NCI-H1436 (cell line): ENCODE data around the gene ITGAV.
A peak's percentile ranks its signal among the peaks of the same experiment; 100 is the strongest.

Source experiments
- DNase-seq: peaks from one replicate; lab custom pipeline; 2025; lab: John Stamatoyannopoulos, UW

The ITGAV gene

DNA sequence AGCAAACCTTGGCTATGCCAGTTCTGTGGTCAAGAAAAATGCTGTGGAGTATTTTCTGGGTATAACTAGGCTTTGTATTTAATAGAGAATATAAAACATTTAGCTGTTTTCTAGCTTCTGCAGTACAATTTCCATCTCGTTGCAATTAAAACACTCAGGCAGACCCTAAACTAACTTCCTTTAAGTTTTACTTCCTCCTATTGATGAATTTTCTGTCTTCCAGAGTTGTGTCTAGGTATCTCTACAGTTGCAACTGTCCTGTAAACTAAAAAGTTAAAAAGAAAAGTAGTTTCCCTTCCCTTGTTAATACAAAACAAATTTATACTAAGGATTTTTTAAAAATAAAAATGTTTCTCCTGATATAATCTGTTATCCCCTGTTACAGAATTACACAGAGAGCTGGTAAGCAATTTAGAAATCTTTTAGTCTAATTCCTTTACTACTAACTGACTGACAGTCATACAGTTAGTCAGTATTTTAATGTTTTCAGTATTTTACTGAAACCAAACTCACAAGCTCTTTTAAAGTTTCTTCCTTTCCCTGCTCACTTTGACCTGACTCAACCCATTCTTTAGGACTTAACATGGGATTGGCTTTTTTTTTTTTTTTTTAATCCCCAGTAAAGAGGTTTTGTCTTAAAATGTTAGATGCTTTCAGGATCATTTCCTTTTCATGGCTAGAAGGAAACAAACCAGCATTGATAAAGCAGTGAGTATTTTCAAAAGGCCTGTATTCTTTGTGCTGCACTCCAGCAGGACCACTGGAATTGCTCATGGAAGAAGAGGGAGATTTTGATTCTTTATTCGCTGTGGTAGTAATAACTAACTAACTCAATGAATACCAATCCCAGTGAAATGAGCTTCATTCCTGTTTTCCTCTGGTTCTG lies 22.9 kb downstream of the ITGAV start:
- no peak for DNase-seq

DNA sequence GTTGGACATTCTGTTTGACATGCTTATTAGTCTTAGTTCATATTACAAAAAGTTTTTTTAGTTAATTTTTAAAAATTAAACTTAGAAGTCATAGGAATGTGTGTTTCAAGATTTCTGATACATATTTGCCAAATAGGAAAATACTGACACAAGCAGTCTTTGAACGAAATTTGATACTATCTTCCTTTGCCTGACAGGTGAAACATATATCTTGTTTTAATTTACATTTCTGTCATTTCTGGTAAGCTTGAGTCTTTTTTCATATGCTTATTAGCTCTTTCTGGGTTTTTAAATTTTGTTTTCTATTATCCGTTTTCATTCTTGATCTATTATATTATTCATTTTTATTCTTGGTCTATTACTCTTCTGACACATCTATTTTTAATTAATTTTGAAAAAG lies 24.5 kb downstream of the ITGAV start:
- DNase-seq, result no peak

DNA sequence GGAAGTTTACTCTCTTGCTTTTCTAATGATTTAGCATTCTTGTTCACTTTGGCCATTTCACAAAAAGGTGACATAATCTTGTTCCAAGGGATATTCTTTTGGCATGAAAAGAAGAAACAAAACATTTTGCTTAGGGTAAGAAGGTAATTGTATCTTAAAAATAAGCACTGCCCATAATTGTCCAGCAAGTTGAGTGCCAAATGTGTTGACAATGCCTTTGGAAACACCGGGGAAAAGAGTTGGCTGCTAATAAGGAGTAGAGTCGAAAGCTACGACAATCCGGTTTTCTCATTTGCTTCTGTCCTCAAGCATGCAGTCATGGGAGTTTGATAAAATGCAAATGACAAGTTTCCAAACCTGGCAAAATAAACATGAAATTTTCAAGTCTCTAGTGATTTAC lies 27.3 kb downstream of the ITGAV start:
- DNase-seq, result no peak

DNA sequence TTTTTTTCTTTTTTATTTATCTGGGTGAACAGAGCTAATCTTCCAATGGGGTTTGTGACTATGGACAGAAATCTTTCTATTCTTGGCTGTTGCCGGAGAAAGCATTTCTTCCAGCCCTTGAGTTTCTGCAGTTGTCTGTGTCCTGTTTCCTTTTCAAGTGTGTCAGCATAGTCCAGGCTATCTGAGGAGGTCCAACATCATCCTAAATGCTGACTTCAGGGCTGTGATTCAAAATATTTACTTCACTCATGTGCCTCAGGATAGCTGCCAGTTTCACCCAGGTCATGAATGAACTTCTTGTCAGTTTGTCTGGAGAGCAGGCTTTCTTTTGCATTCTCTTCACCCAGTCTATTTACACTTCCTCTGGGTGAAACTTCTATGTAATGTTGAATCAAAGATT lies 27.9 kb downstream of the ITGAV start:
- no peak for DNase-seq

DNA sequence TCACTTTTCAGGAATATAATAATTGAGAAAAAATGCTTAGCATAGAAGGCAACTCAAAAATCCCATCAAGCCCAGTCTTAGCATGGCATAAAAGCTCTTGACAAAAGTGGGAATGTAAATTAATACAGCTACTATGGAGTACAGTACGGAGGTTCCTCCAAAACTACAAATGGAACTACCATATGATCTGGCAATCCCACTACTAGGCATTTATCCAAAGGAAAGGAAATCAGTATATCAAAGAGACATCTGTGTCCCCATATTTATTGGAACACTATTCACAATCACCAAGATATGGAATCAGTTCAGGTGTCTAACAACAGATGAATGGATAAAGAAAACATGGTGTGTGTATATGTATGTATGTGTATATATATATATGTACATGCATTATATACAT lies 28.8 kb downstream of the ITGAV start:
- no peak for DNase-seq

DNA sequence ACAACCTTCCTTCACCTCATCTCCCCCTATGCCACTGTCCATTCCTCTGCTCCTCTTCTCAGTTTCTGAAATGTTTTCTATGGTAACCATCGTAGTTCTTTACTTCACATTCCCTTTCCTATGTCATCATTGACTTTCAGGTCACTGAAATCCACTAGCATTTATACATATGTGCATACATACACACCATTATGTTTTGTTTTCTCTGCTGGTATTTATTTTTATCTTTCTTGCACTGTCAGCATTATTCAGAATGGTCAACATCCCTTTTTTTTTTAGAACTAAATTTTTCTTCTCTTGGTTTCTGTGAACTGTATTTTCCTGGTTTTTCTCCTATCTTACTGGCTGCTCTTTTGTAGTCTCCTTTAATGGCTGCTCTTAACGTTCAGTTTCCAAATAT lies 33.2 kb downstream of the ITGAV start:
- no peak for DNase-seq

DNA sequence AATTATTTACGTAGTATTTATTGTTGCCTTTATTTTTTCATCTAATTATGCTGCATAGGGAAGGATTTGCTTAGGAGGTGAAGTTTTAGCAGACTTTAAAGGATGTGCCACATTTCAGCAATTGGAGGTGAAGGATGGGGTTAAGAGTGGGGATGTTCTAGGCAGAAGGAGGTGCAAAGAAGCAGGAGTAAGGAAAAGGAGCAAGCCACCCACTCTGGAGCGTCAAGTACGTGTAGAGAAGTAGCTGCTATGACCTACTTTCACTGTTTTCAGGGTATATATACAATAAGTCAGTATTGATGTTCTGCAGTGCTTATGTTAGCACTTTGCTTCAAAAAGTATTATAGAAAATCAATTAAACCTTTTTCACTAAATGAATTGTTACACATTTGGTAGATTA lies 34.4 kb downstream of the ITGAV start:
- DNase-seq, result no peak

DNA sequence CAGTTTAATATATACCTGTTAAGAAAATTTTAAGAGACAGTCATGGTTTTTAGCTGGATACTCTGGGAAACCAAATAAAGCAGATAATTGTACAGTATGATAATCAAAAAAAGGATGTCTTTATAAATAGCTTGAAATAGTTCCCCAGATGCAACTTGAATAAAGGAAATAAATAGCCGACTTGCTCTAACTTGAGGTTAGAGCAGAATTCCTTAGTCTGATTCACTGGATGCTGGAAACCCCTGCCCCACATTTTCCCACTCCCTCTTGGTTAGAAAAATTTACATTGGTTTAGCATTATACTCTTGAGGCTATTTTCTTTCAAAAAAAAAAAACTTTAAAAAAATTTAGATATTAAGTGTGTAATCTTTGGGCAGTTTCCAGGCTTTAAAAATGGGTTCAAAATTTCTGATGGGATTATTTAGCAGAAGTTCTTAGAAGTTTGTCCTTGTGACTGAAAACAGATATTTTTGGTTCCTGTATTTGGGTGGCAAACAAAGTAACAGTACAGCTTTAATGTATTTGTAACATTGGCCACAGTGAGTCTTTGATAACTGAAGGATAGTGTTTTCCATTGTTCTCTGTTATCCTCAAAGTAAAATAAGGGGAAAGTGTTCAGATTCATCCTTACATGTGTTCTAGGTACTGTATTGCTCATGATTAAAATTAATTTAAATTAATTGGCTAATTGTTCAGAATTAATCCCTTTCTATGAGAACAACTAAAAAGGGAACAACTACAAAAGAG lies 39.6 kb downstream of the ITGAV start:
- no peak for DNase-seq

DNA sequence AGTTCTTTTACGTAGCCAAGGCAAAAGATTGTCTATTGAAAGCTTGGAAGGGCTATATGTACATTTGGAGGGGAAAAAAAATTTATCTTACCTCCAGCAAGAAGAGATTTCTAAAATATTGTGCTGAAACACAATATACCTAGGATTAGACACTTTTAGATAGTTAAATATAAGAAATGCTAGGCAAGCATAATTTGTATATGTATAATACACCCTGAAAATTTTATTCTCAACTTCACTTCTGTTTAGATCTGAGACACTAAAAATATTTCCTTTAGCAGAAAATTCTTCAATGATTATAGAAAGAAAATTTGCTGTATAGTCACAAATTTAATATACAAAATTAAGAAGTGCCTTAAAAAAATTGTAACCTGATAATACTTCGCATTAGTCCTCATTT lies 42.6 kb downstream of the ITGAV start:
- DNase-seq, result no peak

DNA sequence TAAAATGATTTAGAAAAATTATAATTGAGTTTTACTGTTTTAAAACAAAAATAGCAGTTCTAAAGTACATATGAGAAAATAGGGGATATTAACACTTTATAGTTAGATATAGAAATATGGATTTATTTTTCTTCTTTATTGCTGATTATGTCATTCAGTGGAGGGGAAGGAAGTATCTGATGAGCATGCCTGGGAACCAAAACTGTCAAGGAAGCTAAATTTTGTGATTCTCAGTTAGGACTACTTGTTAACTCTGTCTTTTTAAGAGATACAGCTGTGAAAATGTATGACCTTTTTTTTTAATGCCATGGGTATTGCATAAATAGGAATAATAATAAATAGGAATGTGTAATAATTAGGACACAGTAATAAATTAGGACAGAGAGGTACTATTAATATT lies 44.8 kb downstream of the ITGAV start:
- DNase-seq, result no peak

DNA sequence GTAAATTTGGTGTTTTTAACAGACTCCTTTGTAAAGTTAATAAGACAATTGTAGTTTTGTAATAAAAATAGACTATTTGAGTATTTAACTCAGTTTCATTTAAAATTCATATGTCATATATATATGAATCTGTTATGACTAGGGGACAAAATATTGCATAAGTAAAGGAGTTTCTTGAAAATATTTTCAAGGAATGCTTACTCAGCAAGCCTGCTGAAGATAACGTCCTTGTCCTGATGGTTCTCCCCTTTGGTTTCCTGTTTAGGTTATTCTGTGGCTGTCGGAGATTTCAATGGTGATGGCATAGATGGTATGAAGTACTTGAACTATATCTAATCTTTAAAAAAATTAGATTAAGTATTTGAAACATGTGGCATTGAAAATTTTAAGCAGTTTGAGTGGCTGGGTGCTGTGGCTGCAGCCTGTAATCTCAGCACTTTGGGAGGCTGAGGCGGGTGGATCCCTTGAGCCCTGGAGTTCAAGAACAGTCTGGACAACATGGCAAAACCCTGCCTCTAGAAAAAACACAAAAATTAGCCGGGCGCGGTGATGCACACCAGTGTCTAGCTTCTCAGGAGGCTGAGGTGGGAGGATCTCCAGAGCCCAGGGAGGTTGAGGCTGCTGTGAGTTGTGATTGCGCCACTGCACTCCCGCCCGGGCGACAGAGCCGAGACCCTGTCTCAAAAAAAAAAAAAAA lies 47.1 kb downstream of the ITGAV start:
- no peak for DNase-seq

DNA sequence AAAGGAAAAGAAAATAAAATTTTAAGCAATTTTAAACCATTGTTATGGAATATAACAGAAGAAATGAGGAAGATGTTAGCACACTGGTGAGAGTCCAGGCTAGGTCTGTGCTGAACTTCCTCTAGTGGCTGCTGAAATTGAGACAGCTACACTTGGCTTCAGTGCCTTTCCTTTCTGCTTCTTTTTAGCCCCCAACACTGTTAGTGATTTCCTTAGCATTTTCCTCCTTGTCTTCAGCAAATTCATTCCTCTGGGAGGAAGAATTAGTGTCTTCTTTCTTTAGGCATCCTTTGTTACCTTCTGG lies 47.6 kb downstream of the ITGAV start:
- DNase-seq, result no peak

DNA sequence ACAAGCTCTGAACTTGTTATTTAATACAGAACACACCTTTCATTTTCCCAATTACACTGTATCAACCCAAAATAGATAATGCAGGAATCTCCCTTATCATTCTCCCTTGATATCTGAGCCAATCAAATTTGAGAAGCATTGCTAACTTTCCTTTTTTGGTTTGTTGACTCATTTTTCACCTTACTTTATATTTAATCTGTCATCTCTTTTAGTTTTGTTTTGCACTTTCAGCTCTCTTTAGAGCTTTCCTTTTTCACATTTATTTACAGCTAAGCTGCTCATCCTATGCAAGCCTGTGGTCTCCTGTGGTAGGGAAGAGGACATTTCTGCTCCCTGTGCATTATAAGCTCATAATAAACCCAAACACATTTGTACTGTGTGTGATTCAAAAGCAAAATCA lies 50.1 kb downstream of the ITGAV start:
- no peak for DNase-seq

DNA sequence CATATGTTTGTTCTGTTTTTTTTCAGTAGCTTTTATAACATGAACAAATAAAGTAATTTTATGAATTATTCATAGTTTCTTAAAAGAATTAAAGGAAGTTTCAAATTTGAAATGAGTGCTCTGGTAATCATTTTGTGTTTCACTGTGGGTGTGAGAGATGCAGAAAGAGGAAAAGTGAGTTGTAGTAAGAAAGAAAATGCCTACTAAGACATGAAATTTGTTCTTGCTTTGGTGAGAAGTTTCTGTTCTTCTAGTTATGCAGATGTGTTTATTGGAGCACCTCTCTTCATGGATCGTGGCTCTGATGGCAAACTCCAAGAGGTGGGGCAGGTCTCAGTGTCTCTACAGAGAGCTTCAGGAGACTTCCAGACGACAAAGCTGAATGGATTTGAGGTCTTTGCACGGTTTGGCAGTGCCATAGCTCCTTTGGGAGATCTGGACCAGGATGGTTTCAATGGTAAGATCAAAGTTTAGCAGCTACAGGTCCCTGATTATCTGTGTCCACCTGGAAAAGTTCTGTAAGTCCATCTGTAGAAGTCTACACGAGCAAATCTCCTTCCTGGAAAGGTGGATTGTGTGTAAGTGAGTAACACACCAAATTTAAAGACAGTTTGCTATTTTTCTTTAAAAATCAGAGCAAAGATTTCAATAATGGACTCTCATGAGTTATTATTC lies 51.4 kb downstream of the ITGAV start:
- DNase-seq, result no peak

DNA sequence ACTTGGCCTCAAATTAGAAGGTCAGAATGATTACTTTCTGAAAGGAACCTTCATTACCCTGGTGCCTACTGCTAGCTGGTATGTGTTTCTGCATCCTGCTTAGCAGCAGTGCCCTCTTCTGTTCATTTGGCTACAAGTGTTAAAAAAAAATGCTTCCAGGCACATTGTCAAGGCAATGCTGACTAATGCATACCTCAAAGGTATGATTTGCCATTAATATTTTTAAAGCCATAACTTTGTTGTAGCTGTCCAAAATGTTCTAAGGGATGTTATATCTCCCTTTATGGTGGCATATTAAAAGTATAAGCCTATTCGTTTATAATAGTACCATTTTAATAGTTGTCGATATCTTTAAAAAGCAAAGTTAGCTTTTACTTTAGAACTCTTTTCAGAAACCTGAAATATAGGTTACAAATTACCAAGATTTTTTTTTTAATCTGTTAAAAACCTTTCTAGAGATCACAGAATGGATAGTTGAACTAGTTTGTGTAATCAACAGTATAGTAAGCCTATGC lies 52.0 kb downstream of the ITGAV start:
- peak; percentile 51 for DNase-seq

DNA sequence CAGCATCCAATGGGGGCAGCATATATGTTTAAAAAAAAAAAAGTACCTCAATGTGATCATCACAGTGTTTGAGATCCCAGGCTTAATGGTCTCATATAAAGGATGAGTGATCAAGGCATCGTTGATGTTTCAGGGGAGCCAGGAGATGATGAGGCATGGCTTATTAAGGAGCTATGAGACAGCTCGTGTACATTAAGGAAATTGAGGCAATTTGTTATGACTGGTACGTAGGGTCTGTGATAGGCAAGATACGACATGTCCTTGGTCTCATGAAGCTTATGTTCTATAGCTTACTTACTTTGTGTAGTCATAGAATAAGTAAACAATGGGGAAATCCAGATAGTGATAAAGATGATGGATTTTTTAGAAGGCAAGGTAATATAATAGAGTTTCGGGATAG lies 54.9 kb downstream of the ITGAV start:
- DNase-seq, result no peak

DNA sequence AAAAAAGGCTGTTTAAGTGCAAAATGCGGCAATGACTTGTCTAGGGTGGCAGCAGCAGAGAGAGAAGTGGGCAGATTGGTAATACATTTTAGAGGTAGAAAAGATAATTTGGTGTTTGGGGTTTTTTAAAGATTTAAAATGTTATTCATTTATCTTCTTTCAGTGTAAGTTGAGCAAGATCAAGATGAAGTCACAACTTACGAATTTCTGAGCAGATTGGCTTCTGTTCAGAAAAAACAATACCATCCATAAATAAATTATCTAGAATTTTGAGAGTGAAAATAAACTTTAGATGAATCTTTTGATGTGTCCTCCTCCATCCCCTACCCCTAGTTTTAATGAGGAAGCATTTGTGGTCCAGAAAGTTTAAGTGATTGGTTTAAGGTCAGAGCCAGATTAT lies 56.1 kb downstream of the ITGAV start:
- DNase-seq, result no peak

DNA sequence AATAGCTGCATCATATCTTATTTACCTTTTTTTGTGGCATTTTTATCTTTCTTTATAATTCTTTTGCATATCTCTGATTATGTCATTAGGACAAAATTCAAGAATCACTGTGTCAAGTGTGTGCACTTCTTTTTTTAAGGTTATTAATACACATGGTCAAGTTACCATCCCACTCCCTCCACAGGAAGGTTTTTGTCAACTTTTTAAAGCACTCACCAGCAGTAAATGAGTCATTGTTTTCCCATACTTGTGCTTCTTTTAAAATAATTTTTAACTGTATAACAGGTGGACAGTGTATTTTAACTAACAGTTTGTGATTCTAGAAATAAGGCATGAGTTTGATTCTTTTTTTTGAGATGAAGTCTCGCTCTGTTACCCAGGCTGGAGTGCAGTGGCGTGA lies 58.3 kb downstream of the ITGAV start:
- DNase-seq, result no peak

DNA sequence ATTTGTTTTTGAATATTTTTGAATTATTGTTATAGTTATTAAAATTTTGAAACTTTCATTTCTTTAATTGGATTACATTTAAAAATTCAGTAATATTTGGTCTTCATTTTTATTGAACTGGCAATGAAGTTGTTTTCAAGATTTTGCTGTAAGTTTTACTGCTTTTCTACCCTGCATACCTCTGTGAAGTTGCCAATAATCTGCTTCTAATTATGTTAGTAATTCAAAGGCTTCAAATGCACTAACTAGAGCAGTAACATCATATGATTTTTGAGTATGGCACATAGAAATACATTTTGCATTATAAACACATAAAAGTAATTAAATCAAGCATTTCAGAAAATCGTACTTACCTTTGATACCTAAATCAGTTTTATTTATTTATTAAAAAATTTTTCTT lies 63.7 kb downstream of the ITGAV start:
- DNase-seq, result no peak

DNA sequence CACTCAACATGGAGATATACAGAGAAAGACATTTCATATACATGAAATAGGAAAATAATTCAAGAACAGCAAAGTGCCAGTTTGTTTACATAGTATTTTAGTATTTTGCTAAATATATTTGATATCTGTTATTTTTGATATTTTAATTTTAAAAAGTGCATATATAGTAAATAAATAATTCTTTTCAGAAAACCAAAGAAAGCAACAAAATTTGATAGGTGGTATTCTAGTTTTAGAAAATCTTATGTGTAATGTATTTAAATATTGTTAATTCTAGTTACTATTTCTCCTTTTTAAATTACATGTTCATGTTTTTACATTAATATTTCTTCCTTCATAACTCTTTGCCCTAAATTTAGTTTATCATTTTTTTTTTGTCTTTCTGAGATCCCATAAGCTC lies 69.5 kb downstream of the ITGAV start:
- no peak for DNase-seq

DNA sequence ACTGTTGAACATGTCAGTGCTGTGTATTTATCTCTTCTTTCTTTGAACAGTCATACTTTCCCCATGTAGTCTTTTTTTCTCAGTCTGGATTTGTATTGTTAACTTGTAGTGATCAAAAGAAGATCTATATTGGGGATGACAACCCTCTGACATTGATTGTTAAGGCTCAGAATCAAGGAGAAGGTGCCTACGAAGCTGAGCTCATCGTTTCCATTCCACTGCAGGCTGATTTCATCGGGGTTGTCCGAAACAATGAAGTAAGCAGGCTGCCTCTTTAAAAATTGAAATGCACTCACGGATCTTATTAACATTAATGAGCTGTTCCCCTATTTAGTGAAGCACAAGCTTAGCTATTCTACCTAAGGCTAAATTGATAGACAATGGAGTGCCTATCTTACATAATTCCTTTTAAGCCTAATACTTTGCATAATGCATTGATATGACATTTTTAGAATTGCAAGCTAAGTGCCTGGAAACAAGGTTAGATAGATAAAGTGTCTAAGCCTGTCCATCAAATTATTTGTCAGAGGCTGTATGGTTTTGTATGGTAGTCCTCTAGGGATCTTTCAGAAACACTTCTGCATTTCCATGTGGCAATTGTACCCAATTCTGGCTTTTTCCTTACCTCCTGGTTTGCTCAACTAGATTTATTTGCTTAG lies 74.7 kb downstream of the ITGAV start:
- no peak for DNase-seq

DNA sequence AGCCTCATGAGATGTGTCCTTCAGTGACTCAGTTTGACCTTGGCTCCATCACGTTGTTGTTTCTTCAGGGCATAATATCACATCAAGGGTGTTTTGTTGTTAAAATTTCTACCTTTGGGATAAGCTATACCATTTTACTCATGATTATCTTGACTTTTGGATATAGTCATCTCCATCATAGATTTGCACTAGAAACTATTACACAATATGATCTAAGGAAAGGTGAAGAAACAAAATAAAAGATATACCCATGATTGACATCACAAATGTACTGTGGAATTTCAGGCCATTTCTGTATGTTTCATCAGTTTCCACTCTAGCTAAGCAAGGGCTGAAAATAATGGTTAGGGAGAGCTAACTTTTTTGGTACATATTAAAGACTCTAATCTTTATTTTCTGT lies 79.3 kb downstream of the ITGAV start:
- DNase-seq, result no peak
